HG02840 (cell line): ENCODE results near the gene IFITM5.

ENCODE experiments used
- ATAC-seq: cut with Tn5 transposase; IDR thresholded peaks from one replicate; pipeline ENCODE4 v1.9.1; 2021; ENCODE audit warnings: mild to moderate bottlenecking, moderate library complexity, moderate number of reproducible peaks; ENCODE audit not compliant: unreplicated experiment, low FRiP score

Gene IFITM5

GRCh38 chr11:297586-298405 lies 1.5 kb downstream of the IFITM5 start:
- ATAC-seq: no peak

- ATAC-seq: no peak
Observed at GRCh38 chr11:297051-297585, 2.2 kb downstream of the IFITM5 start.

- no peak for ATAC-seq
Observed at GRCh38 chr11:296171-297050, 2.9 kb downstream of the IFITM5 start.

- ATAC-seq: no peak
Observed at GRCh38 chr11:295351-296170, 3.8 kb downstream of the IFITM5 start.

- ATAC-seq: no peak
Observed at GRCh38 chr11:294780-295179, 4.5 kb downstream of the IFITM5 start.

GRCh38 chr11:293852-294661 lies 5.3 kb downstream of the IFITM5 start:
- no peak for ATAC-seq

GRCh38 chr11:293271-293851 lies 6.0 kb downstream of the IFITM5 start:
- ATAC-seq: no peak

GRCh38 chr11:292211-293121 lies 6.9 kb downstream of the IFITM5 start:
- no peak for ATAC-seq

- no peak for ATAC-seq
Observed at GRCh38 chr11:291281-292210, 7.8 kb downstream of the IFITM5 start.

GRCh38 chr11:290621-291231 lies 8.6 kb downstream of the IFITM5 start:
- no peak for ATAC-seq

- ATAC-seq: no peak
Observed at GRCh38 chr11:289712-290620, 9.4 kb downstream of the IFITM5 start.

- ATAC-seq: no peak
Observed at GRCh38 chr11:289398-289711, 10.0 kb downstream of the IFITM5 start.

GRCh38 chr11:288478-289397 lies 10.6 kb downstream of the IFITM5 start, which contains the start of gene PGGHG:
PGGHG (plus strand) TSS chr11:289126; CDS start chr11:289817, 691 bp downstream.
- no peak for ATAC-seq

GRCh38 chr11:287821-288477 lies 11.4 kb downstream of the IFITM5 start:
- ATAC-seq: no peak
